ENCODE data around the gene IGFBP5. TPM values are rescaled to one million over a fixed set of nuclear protein-coding genes. Genes with fewer than 3 reads are reported as not detected.

The IGFBP5 gene
- polyA plus RNA-seq, 1 donor from 2014 or later: 1.6 TPM

- Histone ChIP-seq H3K27ac (ENCODE audit: low read length) (no peak overlapping the region), H3K9ac (ENCODE audit: low read length) (no peak overlapping the region), H4K20me1 (ENCODE audit: insufficient read depth) (no peaks in the 10 kb centered on the region), H3K27me3 (ENCODE audit: insufficient read depth, low read depth, low read length) (no peaks in the 10 kb centered on the region), H3K4me2 (ENCODE audit: low read length) (no peak overlapping the region), H3K79me2 (replicated peaks; ENCODE audit: insufficient read depth, low read length) (no peaks in the 10 kb centered on the region), H3K36me3 (ENCODE audit: insufficient read depth, low read length) (no peaks in the 10 kb centered on the region), H3K9me3 (ENCODE audit: low read length) (no peaks in the 10 kb centered on the region), H3K9me2 (ENCODE audit: insufficient read depth, low read length) (no peaks in the 10 kb centered on the region), H2AFZ (ENCODE audit: low read depth, low read length) (no peak overlapping the region), H3K4me3 (ENCODE audit: low read length) (no peak overlapping the region), H3F3A (ENCODE audit: insufficient read depth, low read length, poor library complexity, severe bottlenecking) (no peaks in the 10 kb centered on the region)
- TF ChIP-seq POLR2AphosphoS5 (IDR thresholded peaks at IDR 0.05) (no peak), TAF1 (IDR thresholded peaks at IDR 0.05; ENCODE audit: low read depth) (no peak), RAD21 (conservative IDR thresholded peaks at IDR 0.05) (no peak), SMC3 (conservative IDR thresholded peaks at IDR 0.05; ENCODE audit: poor library complexity) (no peak), EZH2 (IDR thresholded peaks at IDR 0.05; ENCODE audit: borderline replicate concordance, insufficient read depth, low read length, poor library complexity, severe bottlenecking) (no peak), EP300 (conservative IDR thresholded peaks at IDR 0.05; ENCODE audit: poor library complexity, severe bottlenecking) (no peak), REST (IDR thresholded peaks at IDR 0.05; ENCODE audit: borderline replicate concordance) (no peak), CTCF (IDR thresholded peaks at IDR 0.05; ENCODE audit: poor library complexity, severe bottlenecking) (no peak)
These were observed 22.3 kb downstream of the IGFBP5 start for GRCh38 chr2:216673021-216673420.

- Histone ChIP-seq H3K36me3 (ENCODE audit: insufficient read depth, low read length) (no peaks in the 10 kb centered on the region), H3K9me3 (ENCODE audit: low read length) (no peaks in the 10 kb centered on the region), H3K4me3 (ENCODE audit: low read length) (no peak overlapping the region), H3K4me2 (ENCODE audit: low read length) (no peak overlapping the region), H2AFZ (ENCODE audit: low read depth, low read length) (no peak overlapping the region), H3K79me2 (replicated peaks; ENCODE audit: insufficient read depth, low read length) (no peaks in the 10 kb centered on the region), H4K20me1 (ENCODE audit: insufficient read depth) (no peaks in the 10 kb centered on the region), H3K27me3 (ENCODE audit: insufficient read depth, low read depth, low read length) (no peaks in the 10 kb centered on the region), H3K9me2 (ENCODE audit: insufficient read depth, low read length) (no peaks in the 10 kb centered on the region), H3K27ac (ENCODE audit: low read length) (no peak overlapping the region), H3F3A (ENCODE audit: insufficient read depth, low read length, poor library complexity, severe bottlenecking) (no peaks in the 10 kb centered on the region), H3K9ac (ENCODE audit: low read length) (no peak overlapping the region)
- TF ChIP-seq EP300 (conservative IDR thresholded peaks at IDR 0.05; ENCODE audit: poor library complexity, severe bottlenecking) (no peak), CTCF (IDR thresholded peaks at IDR 0.05; ENCODE audit: poor library complexity, severe bottlenecking) (no peak)
These were observed 22.9 kb downstream of the IGFBP5 start for GRCh38 chr2:216672466-216672865.
